22Rv1 (cell line): ENCODE data around the gene PDXK.

Experiments used
- H3K27ac ChIP-seq: fragments of 450-650 bp; 2 replicates; pipeline ENCODE4 v1.5.1; 2017
- ZFX ChIP-seq: fragments of 450-650 bp; IDR thresholded peaks from 2 replicates; pipeline ENCODE4 v1.6.1; 2017; ENCODE audit warnings: antibody characterized with exemption, borderline replicate concordance
- TF ChIP-seq, protein P1 (sequence below): fragments of 450-650 bp; IDR thresholded peaks from 2 replicates; pipeline ENCODE4 v1.5.1; 2017; ENCODE audit warnings: mild to moderate bottlenecking

The PDXK gene

DNA sequence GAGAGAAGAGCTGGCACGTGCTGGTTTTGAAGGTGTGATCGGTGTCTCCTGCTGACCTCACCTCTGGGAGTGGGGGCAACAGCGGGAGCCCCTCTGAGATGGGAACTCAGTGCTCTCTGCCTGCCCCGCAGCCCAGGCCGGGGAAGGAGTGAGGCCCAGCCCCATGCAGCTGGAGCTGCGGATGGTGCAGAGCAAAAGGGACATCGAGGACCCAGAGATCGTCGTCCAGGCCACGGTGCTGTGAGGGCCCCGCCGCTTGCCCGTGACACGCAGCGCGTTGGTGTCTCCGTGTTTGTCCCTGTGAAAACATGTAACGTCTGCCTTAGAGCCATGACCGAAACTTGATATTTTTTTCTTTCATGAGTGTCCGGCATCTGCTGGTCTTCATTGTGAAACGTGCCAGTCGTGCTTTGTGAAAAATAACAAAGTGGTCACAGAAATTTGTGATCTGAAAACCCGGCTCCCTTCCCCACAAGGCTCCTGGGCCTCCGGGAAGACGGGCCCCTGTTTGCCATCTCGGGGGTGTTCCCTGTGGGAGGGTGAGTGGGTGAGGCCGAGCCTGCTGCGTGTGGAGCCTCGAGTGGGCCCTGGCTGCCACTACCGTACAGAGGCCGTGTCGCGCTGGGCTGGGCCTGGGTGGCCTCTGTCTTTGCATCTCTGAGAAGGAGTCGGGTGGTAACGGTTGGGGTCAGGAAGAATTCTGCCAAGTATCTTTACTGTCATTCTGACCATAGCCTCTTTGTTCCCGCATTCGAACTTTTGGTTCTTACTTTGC, 37.1 kb downstream of the PDXK start:
- TF ChIP-seq, protein P1, sequence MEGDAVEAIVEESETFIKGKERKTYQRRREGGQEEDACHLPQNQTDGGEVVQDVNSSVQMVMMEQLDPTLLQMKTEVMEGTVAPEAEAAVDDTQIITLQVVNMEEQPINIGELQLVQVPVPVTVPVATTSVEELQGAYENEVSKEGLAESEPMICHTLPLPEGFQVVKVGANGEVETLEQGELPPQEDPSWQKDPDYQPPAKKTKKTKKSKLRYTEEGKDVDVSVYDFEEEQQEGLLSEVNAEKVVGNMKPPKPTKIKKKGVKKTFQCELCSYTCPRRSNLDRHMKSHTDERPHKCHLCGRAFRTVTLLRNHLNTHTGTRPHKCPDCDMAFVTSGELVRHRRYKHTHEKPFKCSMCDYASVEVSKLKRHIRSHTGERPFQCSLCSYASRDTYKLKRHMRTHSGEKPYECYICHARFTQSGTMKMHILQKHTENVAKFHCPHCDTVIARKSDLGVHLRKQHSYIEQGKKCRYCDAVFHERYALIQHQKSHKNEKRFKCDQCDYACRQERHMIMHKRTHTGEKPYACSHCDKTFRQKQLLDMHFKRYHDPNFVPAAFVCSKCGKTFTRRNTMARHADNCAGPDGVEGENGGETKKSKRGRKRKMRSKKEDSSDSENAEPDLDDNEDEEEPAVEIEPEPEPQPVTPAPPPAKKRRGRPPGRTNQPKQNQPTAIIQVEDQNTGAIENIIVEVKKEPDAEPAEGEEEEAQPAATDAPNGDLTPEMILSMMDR = no peak
- TF ChIP-seq ZFX = no peak
- no peak overlapping the region for H3K27ac ChIP-seq

DNA sequence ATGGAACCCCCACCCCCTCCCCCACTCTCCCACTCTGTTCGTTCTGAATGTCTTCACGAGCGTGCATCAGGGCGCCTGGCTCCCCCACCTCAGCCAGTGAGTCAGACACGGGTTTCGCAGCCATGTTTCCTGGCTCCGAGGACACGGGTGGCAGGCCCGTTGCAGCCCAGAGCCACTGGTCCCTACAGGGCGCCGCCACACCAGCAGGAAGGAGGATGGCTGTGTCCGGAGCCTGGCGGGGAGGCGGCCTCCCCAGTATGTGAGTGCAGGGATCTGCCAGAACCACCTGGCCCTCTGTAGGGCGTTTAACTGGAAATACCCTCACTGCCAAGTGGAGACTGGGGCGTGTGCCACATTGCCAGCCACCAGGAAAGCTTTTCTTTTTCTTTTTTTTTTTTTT, 38.7 kb downstream of the PDXK start:
- no peak overlapping the region for H3K27ac ChIP-seq
- TF ChIP-seq, protein P1 = no peak
- TF ChIP-seq ZFX = no peak

DNA sequence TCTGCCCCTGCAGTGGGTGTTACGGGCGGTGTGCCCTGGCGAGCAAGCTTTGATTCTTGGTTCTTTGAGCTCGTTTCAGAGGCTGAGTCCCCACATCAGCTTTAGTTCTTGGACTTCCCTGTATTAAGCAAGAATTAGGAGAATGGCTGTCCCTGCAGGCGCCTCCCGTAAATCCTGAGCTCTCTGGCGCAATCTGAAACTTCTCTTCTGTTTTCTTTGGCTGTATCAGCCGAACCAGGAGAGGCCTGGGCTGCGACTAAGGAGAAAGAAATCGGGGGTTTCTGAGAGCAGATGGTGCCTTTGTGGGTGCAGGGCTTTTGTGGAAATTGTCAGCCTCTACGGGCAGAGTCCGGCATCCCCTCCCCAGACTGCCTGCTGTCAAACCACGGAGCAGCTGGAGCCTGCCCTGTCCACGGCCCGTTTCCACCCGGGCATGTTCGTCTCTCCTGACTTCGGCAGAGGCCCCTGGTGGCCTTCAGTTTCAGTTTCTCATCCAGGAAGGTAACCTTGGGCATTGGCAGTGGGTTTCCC, 39.2 kb downstream of the PDXK start:
- TF ChIP-seq, protein P1 = no peak
- TF ChIP-seq ZFX = no peak

DNA sequence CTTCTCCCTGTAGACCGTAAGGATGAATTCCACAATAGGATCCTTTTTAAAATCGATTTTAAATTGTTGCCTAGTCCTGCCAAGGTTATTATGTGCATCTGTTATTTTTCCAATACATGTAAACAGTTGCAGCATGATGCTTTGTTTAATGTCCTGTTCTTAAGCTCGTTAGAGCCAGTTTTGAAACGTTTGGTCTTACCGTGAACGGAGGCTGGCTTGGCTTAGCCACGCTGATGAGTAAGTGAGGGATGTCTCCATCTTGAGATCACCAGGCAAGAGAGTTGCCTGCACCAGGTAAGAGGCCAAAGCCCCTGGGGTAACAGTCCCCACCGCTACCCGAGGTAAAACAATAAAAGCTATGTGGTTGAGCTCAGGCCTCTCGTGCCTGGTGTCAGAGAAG, 39.9 kb downstream of the PDXK start:
- H3K27ac ChIP-seq = no peak overlapping the region
- TF ChIP-seq ZFX = no peak

More for the DNA sequence above, 39.2 kb downstream of the PDXK start:
- H3K27ac ChIP-seq = no peak overlapping the region

DNA sequence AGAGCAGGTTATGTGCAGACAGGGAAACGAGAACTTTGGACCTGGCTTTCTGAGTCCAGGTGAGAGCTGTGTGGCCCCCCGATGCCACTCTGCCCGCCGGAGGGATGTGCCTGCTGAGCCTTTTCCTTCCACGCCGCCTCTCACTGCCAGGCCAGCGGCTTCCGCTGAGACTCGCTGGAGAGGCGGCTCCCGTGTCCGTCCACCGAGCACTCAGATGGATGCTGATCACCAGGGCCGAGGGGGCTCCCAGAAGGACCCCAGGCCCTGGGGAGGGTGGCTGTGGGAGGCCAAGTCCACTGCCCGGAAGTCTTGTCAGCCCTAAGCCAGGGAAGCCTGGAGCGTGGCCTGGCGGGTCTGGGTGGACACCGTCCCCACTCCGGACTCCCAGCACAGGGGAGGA, 40.7 kb downstream of the PDXK start:
- TF ChIP-seq, protein P1 = no peak
- no peak for TF ChIP-seq ZFX
- no peak overlapping the region for H3K27ac ChIP-seq

DNA sequence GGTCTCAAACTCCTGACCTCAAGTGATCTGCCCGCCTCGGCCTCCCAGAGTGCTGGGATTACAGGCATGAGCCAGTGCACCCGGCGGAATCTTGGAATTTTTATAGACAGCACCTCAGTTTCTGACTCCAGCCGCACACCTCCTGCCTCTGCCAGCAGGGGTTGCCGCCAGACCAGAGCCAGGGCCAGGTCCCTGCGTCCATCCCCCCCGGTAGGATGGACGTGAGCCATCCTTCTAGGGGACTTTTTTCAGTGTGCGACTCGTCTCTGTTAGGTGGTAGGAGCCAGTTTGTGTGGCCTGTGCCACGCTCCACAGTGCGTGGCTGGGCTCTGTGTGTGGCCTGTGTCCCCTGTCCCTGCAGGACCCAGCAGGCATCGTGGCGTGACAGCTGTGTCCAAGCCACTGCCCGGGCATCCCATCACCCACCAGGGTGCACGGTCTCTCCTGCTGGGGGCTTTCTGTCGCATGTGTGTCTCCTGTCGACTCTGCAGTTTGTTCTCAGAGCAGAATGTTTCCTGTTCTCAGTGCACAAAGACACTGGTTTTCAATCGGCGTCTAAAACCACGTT, 41.5 kb downstream of the PDXK start:
- H3K27ac ChIP-seq = no peak overlapping the region

DNA sequence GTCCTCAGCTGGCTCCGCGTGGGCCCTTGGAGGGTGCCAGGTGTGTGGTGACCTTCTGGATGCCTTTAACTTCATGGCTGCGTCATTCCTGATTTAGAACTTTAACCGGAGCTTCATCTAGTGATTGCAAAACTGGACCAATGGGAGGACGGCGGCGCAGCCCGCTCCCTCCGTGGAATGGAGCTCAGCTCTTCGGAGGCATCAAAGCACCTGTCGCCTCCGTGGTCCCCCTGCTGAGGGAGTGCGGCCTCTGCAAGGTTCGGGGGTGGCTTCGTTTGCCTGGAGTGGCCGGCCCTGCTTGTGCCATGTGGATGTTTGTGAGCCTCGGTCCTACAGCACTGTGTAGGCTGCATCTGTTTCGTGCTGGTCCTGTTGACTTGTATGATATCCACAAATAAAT, 43.0 kb downstream of the PDXK start:
- H3K27ac ChIP-seq = no peak overlapping the region
- TF ChIP-seq, protein P1 = no peak
- no peak for TF ChIP-seq ZFX

More for the DNA sequence above, 41.5 kb downstream of the PDXK start:
- TF ChIP-seq, protein P1 = no peak
- no peak for TF ChIP-seq ZFX
